Nephron progenitor cell (in vitro differentiated cells): ENCODE measurements around the gene SPART.

Experiments
- DNase-seq: peaks from one replicate; pipeline ENCODE4 v3.0.0; 2021
- H3K27ac Mint-ChIP-seq: 2 replicates; pipeline ENCODE4 v1.8.0; 2021; ENCODE audit warnings: mild to moderate bottlenecking, moderate library complexity, mixed read lengths
- H3K27me3 Mint-ChIP-seq: 2 replicates; pipeline ENCODE4 v1.8.0; 2021; ENCODE audit warnings: mild to moderate bottlenecking, low read depth, mixed read lengths; ENCODE audit not compliant: poor library complexity
- H3K36me3 Mint-ChIP-seq: 2 replicates; pipeline ENCODE4 v1.8.0; 2021; ENCODE audit warnings: low read depth, mixed read lengths
- H3K4me1 Mint-ChIP-seq: 2 replicates; pipeline ENCODE4 v1.8.0; 2021; ENCODE audit warnings: mixed read lengths
- H3K4me3 Mint-ChIP-seq: 2 replicates; pipeline ENCODE4 v1.8.0; 2021; ENCODE audit warnings: mild to moderate bottlenecking, moderate library complexity, mixed read lengths
- H3K9me3 Mint-ChIP-seq: 2 replicates; pipeline ENCODE4 v1.8.0; 2021; ENCODE audit warnings: mild to moderate bottlenecking, moderate library complexity, mixed read lengths
- CTCF ChIP-seq: fragments of 200-600 bp; sonication (generic); IDR thresholded peaks from 2 replicates; pipeline ENCODE4 v1.5.0; 2021; ENCODE audit warnings: antibody characterized with exemption

SPART gene

GRCh38 chr13:36362914-36363313 is 16.7 kb upstream of the SPART start:
- Mint-ChIP-seq H3K9me3 (no peaks in the 10 kb centered on the region), H3K27me3 (peaks cover 5% of the 10 kb centered on the region), H3K4me1 (no peaks in the 10 kb centered on the region), H3K27ac (no peak overlapping the region), H3K4me3 (no peak overlapping the region), H3K36me3 (peaks cover 10% of the 10 kb centered on the region)
- DNase-seq = no peak
- TF ChIP-seq CTCF = no peak

- H3K27me3 Mint-ChIP-seq = peaks cover 5% of the 10 kb centered on the region
Observed at GRCh38 chr13:36362251-36362650, 16.1 kb upstream of the SPART start.

DNA sequence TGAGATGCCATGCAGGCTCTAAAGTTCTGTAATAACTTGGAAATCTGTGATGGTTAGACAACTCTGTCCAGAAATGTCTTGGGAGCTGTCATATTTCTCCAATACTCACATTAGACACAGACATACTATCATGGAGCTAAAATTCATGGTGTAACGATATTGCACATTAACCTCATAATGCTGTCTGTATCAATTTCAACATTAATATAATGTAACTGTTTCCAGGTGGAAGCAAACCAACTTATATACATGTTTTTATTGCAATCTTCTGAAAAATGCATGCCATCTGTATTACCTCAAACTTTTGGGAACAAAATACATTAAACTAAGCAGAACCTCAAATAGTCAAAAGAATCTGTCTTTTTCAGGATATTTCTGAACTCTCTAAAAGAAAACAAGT is 14.7 kb upstream of the SPART start:
- H3K27me3 Mint-ChIP-seq = peaks cover 5% of the 10 kb centered on the region
- peaks cover 8% of the 10 kb centered on the region for H3K4me1 Mint-ChIP-seq
- no peak overlapping the region for H3K27ac Mint-ChIP-seq
- no peak for DNase-seq
- peaks cover 8% of the 10 kb centered on the region for H3K36me3 Mint-ChIP-seq
- peaks cover 11% of the 10 kb centered on the region for H3K9me3 Mint-ChIP-seq
- no peak overlapping the region for H3K4me3 Mint-ChIP-seq
- no peak for TF ChIP-seq CTCF

More at GRCh38 chr13:36362251-36362650, 16.1 kb upstream of the SPART start:
- TF ChIP-seq CTCF = no peak
- Mint-ChIP-seq H3K4me3 (no peak overlapping the region), H3K27ac (no peak overlapping the region), H3K36me3 (peaks cover 10% of the 10 kb centered on the region), H3K4me1 (no peaks in the 10 kb centered on the region), H3K9me3 (no peaks in the 10 kb centered on the region)
- no peak for DNase-seq

DNA sequence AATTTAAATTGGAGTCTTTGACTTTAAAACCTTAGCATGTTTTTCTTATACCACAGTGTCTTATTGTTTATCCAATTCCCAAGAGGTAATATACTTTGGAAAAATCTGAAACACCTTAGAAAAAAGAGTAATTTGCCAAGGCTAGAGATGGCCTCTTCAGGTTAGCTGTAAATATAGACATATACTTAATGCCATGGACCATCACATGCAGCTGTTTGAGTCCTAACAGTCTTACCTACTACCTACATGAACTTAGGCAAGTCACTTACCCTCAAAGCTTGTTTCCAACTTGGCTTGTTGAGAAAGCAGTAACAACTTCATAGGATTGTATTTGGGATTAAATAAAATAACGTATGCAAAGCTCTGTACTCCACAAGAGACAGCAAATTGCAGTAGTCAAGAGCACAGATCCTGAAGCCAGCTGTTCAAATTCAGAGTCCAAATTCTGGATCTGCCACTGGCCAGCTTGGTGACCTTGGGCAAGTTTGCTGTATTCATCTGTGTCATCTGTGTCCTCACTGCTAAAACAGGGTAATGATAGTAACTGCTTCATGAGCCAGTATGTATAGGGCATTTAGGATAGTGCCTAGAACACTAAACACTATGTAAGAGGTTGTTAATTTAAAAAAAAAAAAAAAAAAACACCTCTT is 13.2 kb upstream of the SPART start:
- H3K4me3 Mint-ChIP-seq = no peak overlapping the region
- H3K9me3 Mint-ChIP-seq = peaks cover 11% of the 10 kb centered on the region
- peaks cover 8% of the 10 kb centered on the region for H3K4me1 Mint-ChIP-seq
- no peak overlapping the region for H3K27ac Mint-ChIP-seq
- DNase-seq = no peak
- H3K27me3 Mint-ChIP-seq = peaks cover 5% of the 10 kb centered on the region
- H3K36me3 Mint-ChIP-seq = peaks cover 8% of the 10 kb centered on the region
- TF ChIP-seq CTCF = no peak

DNA sequence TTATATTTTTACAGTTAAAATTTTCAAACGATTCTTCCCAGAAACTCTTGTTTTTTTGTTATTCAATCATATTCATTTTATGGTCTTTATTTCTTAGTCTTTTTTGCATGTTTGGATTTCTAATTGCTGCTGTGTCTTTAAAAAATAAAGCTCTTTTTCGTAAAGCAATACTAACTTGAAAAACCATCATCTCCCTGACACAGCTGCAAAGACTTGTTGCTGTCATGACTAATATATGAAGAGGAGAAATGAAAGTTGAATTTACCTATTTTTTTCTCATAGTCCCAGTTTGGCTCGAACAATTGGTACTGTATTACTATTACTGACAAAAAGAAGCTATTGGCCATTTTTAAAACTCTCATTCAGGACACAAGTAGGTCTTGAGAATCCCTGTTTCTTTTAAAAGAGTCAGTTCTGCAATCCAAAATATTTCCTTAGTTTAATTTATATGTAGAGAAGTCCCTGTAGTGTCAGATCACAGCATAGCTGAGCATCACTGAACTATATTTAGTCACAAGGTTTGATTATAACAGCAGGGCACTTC is 12.1 kb upstream of the SPART start:
- H3K36me3 Mint-ChIP-seq = peaks cover 8% of the 10 kb centered on the region
- H3K9me3 Mint-ChIP-seq = peaks cover 11% of the 10 kb centered on the region
- DNase-seq = no peak
- no peak for TF ChIP-seq CTCF
- H3K27ac Mint-ChIP-seq = no peak overlapping the region
- H3K27me3 Mint-ChIP-seq = peaks cover 5% of the 10 kb centered on the region
- peaks cover 8% of the 10 kb centered on the region for H3K4me1 Mint-ChIP-seq
- no peak overlapping the region for H3K4me3 Mint-ChIP-seq

DNA sequence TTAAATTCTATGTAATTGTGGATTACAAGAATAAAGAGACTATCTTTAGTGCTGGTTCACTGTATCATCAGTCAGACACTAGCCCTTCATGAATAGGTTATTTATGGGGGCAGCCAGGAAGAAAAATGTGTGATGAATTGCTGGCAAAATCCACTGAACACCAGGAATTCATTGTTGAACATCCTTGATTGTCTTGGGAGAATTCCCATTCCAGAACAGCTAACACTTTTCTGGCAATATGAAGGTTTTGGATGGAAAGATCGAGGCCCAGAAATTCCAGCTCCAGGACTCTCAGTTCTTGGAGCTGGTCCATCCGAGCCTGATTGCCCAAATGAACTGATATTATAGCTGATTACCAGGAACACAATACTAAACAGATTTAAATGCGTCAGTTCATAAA is 11.5 kb upstream of the SPART start:
- peaks cover 7% of the 10 kb centered on the region for H3K27me3 Mint-ChIP-seq
- H3K4me1 Mint-ChIP-seq = peaks cover 8% of the 10 kb centered on the region
- peaks cover 11% of the 10 kb centered on the region for H3K9me3 Mint-ChIP-seq
- no peak overlapping the region for H3K27ac Mint-ChIP-seq
- DNase-seq = no peak
- TF ChIP-seq CTCF = no peak
- no peak overlapping the region for H3K4me3 Mint-ChIP-seq
- peaks cover 8% of the 10 kb centered on the region for H3K36me3 Mint-ChIP-seq
